EL (cell line): ENCODE data around the gene TOM1.

Source experiments
- DNase-seq: peaks from one replicate; pipeline ENCODE4 v3.0.0-alpha.2; 2016

TOM1 gene

GRCh38 chr22:35307892-35308291 is 8.2 kb downstream of the TOM1 start:
- DNase-seq: no peak

DNA sequence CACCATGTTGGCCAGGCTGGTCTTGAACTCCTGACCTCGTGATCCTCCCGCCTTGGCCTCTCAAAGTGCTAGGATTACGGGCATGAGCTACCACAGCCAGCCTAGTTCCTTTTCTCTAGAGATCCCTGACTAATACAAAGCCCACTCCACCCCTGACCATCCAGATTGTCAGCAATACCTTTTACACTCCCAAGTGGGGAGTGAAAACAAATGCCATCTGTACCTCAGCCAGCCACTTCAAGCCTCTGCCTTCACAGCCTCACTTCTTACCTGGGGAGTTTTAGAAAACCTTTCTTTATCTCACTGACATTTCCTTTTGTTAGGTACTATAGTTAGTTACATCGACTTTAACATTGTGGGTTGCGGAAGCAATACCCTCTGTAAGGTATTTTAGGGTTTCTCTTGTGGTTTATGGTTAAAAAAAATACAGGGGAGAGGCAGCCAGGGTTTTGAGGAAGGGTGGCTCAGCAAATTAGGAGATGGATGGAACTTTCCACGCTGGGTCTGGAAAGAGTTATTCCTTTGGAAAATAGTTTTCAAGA is 8.9 kb downstream of the TOM1 start:
- no peak for DNase-seq

DNA sequence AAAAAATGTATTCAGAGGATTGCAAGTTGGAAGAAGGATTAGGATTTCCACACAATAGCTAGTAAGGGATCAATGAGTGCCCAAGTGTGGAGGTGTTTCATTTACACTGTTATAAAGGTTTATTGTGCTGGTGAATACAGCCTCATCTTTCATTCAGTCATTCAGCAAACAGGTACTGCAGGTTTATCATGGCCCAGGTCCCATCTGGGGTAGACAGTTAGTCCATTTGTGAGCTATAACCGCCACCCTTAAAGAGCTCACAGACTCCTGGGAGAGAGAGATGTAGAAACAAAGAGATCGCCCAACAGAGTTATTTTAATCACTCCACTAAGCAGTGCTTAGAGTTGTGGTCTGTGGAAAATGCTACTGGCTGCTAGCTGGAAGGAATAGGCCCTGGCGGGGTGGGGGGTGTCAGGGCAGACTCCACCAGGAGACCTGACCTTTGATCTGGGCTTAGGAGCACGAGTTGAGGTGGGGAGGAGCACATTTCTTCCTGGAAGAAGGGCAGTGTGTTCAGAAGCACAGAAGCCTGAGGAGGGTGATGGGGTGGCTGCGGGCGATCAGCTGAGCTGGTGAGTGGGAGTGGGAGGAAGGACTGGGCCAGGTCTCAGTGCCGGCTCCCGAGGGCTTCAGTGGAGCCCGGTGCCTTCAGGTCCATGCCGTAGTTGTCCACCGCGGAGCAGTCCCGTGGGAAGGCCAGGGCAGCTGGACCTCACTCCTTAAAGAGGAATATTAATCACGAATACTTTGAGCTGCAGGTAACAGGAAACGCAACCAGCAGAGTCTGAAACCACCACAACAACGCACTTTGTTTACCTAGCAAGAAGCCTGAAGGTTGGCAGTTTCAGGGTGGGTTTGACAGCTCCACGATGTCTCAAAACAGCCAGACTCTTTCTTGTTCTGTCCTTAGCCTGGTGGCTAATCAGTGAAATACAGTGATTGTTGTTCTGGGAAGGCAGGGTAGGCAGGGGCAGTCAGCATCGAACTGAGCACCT is 11.2 kb downstream of the TOM1 start:
- no peak for DNase-seq

GRCh38 chr22:35311551-35311999 is 11.9 kb downstream of the TOM1 start:
- no peak for DNase-seq

DNA sequence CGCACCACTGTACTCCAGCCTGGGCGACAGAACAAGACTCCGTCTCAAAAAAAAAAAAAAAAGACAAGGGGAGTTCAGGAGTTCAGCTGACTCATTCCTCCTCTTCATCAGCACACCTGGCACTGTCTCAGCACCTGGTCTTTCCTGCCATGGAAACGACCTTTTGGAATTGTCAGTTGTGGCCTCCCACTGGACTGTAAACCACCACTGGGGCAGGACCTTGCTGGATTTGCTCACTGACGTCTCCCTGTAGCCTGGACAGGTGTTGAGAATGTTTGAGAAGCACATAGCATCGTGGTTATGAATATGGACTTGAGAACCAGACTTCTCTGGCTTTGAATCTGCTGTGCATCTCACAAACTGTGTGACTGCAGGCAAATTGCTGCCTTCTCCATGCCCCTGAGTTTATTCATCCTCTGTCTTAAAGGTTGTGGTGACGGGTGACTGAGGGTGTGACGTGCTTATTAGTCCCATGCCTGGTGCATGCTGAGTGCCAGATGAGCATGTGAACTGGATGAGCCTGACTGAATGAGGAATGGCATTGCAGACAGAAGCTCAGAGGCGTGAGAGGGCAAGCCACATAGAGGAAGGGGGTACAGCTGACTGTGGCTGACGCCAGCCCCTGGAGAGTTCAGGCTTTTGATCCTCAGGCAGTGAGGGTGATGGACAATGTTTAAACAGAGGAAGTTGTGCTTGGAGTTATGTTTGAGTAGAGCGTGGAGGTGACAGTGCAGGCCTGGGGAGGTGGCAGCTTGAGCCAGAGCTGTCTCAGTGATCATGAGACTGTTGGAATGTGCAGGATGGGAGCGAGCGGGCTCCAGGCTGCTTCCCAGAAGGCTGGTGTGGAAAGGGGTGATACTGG is 12.7 kb downstream of the TOM1 start:
- DNase-seq: peak; percentile 78

DNA sequence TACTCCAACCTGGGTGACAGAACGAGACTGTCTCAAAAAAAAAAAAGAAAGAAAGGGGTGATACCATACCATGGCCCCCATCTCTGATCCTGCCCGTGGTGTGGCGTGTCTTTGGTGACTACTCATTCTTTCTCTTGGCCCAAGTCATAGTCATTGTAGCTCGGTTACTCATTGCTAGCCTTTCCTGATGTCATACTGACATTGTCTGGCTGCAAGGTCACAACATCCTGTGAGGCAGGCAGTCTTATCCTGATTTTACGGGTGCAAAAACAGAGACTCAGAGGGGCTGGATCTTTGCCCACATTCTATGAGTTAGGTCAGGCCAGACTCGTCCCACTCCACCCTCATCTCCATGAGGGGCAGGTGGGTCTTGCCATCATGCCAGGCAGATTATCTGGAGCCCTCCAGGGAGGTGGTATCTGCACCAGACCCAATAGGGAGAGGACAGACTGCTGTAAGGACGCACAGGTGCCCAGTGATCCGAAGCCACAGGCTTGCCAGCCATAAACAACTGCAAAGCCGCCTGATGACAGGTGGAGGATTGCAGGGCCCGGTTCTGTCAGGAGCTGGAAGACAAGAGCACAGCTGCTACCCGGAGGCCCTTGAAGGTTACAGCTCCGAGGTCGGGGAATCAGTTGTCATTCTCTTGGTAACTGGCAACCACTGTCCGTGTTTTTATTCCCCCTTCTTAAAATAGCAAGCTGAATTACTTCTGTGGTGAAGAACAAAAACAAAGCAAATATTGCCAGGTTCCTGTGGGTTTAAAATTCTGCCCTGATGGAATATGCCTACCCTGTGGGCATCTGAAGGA is 13.8 kb downstream of the TOM1 start:
- DNase-seq: peak; percentile 96

GRCh38 chr22:35314161-35314942 is 14.7 kb downstream of the TOM1 start:
- DNase-seq: no peak

- no peak for DNase-seq
These were observed 15.6 kb downstream of the TOM1 start for GRCh38 chr22:35315141-35315854.

GRCh38 chr22:35315855-35316745 is 16.4 kb downstream of the TOM1 start:
- no peak for DNase-seq

DNA sequence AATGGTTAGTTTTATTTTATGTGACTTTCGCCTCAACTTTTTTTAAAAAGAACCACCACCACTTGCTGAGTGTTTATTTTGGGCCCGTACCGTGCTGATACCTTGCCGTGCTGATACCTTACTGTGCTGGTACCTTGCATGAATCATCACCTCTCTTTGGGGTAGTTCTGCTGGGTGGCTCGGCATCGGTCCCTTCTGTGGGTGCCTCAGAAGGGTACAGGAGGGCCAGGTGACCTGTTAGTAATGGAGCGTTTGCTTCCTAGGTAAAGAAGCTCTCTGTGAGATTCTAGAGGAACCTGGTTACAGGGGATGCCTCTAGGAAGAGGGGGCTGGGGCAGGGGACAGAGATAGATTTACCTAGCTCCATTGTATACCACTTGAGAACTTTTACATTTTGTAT is 17.1 kb downstream of the TOM1 start:
- DNase-seq: no peak

DNA sequence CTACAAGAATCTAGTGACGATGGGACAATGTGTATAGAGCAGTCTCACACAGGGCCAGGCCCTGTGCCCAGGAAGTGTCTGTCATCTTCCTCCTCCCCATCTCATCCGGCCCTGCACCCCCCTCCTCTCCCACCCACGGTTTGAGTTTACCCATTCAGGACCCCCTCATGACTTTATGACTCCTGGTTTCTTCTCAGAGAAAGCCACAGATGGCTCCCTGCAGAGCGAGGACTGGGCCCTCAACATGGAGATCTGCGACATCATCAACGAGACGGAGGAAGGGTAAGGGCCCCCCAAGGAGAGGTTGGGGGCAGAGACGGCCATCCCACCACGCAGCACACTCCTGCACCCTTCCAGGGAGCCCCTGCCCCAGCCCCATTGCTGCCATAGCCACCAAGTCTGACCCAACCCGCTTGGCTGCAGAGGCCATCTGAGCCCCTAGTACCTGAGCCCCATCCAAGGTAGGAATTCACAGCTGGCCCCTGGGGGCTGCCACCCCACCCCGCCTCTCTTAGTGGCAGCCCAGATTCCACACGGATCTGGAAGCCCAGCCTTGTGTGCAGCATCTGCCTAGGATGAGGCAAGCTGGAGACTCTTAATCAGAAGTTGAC is 18.1 kb downstream of the TOM1 start:
- DNase-seq: no peak

DNA sequence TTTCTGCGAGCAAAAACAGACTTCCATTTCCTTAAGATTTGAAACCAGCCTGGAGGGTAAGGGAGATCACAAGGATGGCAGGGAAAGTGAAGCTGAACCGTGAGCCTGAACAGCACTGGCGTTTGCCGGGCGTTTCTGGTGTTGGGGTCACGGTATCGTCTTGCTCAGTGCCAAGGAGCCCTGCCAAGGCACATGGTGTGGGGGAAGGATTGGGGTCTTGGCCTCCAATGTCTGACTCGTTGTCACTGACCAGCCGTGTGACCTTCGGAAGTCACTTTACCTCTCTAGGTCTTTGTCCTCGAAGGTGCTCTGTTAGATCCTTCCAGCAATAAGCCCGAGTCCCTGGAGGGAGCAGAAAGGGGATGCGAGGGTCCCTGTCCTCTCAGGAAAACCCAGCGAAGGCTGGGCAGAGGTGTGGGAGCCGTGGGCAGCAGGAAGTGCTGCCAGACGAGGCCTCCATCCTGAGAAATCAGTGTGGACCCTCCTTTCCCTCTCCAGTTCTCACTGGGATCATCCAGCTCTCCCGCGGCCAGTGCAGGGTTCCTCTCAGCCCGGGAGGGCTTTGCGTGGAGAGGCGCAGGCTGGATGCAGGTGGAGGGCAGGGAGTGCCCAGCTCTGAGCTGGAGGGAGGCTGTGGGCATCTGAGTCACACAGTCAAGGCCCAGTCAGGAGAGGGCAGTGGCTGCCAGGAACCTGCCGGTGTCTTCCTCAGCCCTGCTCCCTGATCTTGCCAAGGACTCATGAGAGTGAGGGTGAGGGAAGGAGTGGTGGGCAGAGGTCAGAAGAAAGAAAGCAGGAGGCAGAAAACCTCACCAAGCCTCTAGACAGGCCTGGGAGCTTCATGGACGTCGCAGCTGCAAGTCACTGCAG is 18.9 kb downstream of the TOM1 start:
- DNase-seq: no peak

DNA sequence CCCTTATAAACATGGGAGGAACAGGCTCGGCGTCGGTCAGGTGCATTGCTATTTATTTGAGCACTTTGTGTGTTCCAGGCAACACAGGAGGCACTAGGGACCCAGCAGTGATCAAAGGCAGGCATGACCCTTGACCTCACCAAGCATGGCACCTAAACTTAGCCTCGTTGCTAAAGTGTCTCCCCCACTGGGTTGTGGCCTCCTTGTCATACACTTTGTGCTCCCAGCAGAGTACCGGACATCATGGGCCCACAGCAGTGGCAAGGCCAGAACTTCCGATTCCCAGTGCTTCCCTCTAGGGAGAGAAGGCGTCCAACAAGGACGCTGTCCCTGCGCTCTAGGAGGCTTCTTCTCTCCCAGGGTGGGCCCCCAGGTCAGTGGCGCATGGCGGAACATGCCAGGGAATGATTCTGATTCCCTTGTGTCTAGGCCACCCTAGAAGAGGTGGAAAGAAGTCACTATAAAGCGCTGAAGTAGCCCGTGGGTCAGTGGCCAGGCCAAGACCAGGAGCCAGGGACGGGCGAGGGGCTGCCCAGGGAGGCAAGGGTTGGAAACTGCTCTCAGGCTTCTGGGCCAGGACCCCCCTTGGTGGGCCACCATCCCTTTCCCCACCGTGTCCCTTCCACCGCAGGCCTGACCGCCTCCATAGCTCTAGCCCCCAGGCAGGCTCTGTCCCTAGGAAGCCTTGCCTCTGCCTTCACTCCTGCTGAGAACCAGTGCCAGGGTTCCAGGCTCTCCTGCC is 19.7 kb downstream of the TOM1 start:
- DNase-seq: no peak

DNA sequence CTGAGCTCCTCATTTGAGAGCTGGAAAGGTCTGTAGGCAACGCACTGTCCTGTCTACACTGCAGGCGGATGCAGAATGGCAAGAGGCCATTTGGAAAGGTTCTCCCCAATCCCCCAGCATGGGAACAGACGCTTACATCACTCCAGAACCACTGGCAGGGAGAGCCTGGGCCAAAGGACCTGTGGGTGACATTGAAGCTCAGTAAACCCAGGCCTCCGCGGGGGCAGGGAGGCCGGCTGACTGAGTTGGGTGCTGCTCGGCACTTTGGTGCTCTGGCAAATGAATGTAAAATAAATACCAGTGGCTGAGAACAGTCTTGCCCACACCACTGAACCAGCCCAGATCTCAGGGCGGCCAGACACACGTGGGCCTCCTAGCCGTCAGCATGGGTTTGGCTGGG is 22.4 kb downstream of the TOM1 start:
- DNase-seq: no peak

- no peak for DNase-seq
These were observed 23.2 kb downstream of the TOM1 start for GRCh38 chr22:35322893-35323292.

DNA sequence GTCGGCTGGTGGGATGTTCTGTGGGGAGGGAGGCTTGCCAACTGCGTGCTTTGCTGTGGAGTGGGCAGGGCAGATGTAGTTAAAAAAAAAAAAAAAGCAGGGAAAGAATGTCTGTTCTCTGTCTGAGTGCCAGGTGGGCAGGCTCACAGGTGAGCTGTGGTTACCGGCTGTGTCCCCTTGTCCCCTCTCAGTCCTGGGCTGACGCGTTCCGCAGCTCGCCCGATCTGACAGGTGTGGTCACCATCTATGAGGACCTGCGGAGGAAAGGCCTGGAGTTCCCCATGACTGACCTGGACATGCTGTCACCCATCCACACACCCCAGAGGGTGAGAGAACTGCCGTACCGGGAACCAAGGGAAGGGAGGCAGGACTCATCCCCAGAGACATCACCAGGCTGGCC is 23.6 kb downstream of the TOM1 start:
- no peak for DNase-seq

GRCh38 chr22:35324067-35324466 is 24.4 kb downstream of the TOM1 start:
- DNase-seq: no peak

DNA sequence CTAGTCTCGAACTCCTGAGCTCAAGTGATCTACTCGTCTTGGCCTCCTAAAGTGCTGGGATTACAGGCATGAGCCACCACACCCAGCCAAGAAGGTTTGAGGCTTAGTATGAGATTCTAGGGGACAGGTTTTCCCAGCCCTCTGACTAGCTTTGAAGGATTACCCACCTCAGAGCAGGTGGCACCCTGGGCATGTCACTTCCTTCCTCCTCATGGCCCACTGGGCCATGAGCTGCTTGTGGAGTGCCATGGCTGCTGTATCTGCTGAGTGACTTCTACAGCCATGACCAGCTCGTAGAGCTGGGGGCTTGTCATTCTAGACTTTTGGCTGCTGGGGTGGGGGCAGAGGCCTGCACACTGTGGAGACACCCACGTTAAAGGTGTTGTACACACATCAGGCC is 25.1 kb downstream of the TOM1 start:
- DNase-seq: no peak
